Ammon's horn (tissue), 1 donor: ENCODE results near the gene RPL5.
A peak's percentile ranks its signal among the peaks of the same experiment; 100 is the strongest.

ENCODE experiments used
- DNase-seq: peaks from one replicate; pipeline ENCODE4 v3.0.0-alpha.2; 2016; ENCODE audit warnings: low spot score

The RPL5 gene

DNA sequence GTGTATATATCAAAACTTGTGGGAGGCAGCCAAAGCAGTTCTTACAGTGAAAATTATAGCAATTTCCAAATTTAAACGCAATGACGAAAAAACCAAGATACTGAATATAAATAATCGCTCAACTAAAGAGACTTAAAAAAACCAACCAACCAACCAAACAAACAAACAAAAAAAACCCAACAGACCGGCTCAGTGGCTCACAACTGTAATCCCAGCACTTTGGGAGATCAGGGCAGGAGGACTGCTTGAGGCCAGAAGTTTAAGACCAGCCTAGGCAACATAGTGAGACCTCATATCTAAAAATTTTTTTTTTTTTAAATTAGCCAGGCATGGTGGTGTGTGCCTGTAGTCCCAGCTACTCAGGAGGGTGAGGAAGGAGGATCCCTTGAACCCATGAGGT, 23.4 kb downstream of the RPL5 start:
- no peak for DNase-seq

DNA sequence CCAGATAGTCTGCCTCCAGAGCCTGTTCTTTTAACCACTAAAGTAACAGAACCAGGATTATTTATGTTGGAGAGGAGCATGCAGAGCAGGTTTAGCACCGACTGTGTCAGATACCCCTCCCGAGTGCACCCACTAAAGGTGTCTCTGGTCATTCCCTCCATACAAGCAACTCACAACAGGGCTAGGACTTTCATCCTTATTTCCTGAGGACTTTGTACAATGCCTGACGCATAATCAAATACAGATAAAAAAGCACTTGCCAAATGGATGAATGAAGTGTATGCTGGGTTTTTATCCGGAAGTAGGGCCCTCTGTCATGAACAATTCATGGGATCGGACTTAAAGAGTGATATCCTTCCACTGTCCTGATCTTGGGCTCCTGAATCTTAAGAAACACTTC, 26.0 kb downstream of the RPL5 start:
- no peak for DNase-seq

DNA sequence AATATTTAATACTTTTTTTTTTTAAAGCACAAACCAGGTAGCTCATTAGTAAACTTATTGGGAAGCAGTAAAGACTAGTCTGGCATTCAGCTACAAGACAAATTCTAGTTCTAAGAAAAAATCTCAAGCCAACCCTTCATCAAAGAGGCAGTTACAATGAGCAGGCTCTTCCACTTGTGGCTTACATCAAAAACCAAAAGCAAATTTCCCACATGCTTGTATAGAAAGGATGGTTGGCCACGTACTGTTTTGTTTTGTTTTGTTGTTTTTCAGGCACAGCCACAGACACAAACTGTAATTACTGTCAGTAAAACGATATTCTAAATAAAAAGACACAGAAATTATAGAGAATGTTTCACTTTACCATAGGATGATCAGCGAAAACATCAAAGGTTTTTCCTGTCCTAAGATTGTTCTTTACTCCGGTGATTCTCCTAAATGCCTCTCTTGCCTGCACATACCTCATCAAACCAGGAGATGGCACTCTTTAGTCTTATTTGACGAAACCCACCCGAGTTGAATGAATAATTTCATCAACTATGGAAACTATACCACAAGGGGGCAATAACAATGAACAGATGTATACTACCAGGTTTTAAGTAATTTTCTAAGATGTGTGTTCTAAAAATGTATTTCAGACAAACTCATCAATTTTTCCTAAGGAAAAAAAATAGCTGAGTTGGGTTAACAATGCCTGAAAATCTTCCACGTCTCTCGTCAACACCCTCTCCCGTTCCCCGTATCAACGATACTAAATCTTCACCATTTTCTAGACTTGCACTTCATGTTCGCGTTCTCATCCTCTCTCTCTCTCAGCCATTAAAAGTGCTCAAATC, 26.9 kb downstream of the RPL5 start:
- DNase-seq: peak; percentile 89

DNA sequence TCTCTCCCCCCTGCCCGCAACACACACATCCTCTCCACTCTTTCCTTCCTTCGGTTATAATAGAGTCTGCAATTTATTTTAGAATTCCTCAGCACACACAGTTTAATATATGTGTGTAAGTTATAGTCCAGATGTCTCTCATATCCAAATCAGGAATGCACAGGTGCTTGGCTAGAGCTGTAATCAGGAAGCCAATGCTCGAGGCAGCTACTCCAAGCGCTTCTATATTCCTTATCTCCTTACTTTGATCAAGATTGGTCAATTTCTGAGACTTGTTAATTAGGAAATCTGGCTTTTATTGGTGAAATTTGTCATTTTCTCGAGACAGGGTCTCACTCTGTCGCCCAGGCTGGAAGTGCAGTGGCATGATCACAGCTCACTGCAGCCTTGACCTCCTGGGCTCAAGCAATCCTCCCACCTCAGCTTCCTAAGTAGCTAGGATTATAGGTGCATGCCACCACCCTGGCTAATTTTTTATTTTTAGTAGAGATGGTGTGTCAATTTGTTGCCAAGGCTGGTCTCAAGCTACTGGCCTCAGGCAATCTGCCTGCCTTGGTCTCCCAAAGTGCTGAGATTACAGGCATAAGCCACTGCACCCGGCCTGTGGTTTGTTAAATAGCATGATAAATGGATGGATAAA, 27.7 kb downstream of the RPL5 start:
- DNase-seq: no peak

DNA sequence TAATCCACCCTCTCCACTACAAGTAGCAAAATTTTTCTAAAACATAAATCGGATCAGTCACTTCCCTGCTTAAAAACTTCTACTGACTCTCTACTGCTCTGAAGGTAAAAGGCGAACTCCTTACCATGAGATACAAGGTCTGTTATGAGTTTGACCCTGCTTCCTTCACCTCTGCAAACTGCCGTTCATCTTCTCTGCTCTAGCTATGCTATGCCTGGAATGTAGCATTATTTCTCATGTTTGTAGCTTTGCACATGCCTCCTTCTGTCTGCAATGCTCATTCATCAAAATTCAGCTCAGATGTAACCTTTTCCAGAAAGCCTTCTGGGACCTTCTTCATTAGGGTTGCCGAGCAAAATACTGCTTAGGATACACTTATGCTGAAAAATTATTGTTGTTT, 30.8 kb downstream of the RPL5 start:
- no peak for DNase-seq

DNA sequence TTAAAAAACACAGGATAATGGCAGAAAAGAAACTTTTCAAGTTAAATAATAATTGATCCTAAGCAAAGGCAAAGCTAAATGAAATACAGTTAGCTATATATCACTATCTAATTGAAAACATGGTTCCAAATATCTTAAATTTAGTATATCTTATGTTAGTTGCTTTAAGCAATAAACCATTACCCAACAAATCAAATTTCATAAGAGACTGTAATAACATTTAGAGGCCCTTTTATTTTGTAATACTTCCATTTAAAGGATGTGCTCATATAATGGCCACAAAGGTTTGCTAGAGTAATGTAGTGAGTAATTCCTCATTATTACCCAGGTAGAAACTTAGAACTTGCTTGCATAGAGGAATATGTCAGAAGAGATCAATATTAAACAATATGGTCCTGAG, 32.3 kb downstream of the RPL5 start:
- DNase-seq: no peak

DNA sequence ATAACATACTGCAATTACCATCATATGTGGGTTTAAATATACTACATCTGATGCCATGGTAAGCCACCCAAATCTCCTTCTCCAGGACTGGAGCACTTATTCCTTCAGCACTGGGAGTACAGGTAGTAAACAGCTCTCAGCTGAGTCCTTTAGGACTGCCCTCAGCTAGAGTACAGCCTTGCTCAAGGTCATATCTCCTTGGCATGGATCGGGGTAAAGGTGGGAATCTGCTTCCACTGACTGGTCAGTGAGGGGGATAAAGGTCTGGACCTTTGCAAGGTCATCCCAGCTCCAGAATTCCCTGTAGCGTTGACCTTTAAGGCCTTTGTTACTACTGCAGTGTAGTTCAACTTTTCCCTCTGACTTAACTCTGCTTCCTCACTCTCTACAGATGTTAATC, 38.8 kb downstream of the RPL5 start:
- DNase-seq: no peak

DNA sequence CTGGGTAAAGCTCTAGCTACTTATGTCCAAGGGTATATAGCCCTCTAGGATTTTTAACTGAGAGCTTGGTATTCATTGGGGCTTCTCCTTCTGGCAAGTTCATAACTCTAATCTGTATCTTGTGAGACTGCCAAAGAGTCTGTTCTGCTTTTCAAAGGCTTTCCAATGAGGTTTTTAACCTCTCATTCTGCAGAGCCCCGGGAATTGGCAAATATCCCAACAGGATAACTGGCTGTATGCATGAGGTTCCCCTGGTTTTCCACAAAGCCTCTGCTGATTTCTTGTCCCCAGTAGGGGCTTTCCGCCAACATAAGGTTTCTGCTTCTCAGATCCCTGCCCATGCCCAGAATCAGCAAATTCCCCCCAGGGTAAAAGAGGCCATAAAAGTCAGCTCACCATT, 40.9 kb downstream of the RPL5 start:
- DNase-seq: no peak

DNA sequence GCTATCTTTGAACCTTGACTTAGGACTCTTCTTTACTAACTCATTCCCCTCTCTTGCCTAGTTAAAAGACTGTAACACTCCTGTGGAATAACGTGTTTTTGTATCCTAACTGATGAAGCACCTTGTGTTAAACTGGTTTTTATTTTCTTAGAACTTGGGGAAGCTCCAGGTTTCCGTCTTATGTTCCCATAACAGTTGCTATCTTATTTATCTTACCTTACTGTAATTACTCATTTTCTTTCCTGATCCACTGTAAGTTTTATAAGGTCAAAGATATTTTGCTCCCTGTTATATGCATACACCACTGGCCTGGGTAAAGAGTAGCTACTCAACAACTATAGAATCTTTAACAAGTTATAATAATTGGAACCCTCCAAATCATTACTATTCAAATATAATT, 43.1 kb downstream of the RPL5 start:
- DNase-seq: no peak

DNA sequence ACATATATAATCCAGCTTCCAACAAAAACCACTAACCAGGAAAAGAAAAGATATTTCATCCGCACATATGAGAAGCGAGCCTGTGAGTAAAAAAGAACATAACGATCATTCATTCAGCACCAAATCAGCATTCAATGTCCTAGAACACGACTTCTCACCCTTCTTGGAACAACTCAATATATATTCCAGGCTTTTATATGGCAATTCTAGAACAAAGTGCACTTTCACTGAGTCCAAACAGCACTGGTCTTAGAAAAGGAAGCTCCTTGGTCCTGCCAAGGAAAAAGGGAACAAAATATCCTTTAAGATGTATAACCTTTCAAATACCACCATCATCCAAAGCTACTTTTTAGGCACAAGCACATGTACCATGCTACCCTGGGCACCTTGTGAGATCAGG, 44.5 kb downstream of the RPL5 start:
- DNase-seq: no peak

DNA sequence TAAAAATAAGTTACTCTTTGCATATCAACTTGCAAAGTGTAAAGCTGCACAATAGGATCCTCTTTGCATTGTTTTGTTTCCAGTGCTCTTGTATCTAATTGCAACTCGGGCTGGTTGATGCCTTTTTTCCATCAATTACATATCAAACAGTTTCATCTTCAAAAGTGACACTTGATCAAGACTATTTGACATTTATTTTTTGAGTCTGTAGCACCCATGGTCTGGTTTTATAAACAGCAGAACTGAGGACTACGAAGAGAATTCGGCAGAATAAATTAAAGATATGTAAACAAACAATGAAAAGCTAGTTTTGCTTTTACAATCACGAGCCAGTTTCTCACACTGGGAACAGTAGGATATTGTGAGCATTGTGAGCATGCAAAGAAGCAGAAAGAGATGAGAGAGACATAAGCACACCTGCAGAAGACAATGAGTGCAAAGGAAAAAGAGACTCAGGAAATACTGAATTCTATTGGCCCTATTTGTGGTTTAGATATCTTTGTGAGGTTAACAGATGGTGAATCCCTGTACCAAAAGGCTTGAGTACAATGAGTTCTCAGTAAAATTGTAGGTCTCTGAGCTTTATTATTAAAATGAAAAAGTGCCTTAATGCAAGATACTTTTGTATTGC, 45.4 kb downstream of the RPL5 start:
- DNase-seq: peak; percentile 70

DNA sequence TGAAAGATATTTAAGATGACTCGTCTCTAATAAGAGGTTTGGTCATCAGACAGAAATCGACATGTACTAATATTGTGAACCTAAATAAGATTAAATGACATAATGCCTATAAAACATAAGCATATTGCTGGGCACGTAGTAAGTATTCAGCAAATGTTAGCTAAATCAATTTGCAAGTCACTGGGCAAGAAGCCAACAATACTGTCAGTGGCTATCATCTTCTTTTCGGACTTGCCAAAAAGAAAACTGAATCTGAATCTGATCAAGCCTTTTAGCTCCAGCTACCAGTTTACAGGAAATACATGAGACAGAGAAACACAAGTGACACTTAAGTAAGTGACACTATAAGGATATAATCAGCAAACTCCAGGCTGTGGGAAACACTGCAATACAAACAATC, 46.0 kb downstream of the RPL5 start:
- DNase-seq: peak; percentile 61

DNA sequence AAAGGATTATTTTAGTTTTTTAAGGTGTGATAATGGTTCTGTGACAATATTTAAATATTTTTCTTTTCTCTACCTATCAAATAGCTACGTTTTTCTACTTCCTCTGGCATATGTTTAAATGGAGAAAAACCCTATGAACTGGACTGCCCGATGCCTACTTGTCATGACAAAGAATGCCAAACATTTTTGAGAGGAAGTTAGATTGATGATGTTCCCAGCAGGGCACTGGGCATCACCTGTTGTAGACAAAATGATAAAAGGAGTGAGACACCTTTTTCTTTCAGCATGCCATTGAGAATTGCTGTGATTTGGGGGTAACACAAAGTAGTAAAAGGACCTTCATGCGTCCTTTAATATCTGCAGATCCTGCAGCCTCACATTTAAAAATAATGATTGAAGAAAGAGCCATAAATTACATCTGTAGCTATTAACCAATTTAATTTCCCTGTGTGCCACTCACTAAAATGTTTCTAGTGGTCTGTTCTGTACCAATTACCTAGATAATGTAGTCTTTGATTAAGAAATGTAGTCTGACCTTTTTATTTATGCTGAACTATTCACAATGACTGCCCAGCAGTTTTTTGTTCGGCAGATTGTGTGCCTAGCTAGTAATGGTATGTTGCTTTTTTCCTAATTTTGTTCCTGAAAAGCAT, 47.6 kb downstream of the RPL5 start:
- no peak for DNase-seq

DNA sequence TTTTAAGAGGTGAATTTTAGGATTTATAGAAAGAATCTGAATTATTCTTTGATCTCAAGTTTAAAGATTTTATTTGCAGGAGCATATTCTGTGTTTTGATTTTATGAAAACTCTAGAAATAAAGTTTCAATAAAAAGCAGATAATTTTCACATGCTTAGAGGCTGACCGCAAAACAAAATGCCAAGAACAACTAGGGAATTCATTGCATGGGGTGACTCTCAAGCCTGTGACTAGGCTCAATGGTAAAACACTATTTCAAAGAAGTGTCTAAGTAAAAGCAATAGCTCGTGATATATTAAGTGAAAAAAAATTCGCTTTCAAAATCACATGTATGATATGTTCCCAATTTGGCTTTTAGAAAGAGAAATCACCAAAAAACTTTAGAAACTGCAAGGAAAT, 49.6 kb downstream of the RPL5 start:
- DNase-seq: no peak

DNA sequence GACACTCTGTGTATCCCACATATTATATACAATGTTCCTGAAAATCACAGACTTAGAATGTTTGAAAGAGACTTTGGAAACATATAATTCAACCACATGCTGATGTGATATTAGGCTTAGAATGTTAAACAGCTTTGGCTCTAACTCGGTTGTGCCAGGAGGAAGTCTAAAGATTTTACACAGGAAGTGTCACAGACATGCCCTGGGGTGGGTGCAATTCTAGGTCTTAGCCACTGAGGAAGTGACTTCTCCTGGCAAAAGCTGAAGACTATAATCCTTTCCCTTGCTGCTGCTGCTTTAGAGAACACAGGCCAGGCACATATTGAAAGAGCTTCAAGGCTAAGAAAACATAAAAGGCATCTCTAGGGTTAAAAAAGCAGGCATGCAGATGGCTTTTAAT, 51.0 kb downstream of the RPL5 start:
- DNase-seq: peak; percentile 38

DNA sequence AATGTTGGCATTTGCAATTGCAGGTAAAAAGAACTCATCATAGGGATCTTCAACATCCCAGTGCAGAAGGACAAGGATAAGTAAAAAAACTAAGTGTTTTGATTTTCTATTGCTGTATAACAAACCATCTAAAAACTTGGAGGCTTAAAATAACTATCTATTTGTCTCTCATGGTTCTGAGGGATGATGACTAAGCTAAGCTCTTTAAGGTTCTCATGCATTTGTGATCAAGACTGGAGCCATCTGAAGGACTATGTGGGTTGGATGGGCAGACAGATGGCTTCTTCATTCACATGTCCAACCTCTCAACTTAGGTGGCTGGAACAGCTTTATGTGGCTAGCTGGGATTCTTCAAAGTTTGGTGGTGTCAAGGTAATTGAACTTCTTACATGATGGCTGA, 51.5 kb downstream of the RPL5 start:
- no peak for DNase-seq

DNA sequence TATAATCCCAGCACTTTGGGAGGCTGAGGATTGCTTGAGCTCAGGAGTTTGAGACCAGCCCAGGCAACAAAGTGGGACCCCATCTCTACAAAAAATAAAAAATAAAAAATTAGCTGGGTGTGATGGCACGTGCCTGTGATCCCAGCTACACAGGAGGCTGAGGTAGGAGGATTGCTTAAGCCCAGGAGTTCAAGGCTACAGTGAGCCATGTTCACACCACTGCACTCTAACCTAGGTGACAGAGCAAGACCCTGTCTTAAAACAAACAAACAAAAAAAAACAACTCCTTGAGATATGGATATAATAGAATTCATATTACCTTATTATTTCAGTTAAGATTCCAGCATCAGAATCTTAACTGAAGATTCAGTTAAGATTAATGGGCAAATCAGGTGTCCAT, 52.4 kb downstream of the RPL5 start:
- DNase-seq: no peak

DNA sequence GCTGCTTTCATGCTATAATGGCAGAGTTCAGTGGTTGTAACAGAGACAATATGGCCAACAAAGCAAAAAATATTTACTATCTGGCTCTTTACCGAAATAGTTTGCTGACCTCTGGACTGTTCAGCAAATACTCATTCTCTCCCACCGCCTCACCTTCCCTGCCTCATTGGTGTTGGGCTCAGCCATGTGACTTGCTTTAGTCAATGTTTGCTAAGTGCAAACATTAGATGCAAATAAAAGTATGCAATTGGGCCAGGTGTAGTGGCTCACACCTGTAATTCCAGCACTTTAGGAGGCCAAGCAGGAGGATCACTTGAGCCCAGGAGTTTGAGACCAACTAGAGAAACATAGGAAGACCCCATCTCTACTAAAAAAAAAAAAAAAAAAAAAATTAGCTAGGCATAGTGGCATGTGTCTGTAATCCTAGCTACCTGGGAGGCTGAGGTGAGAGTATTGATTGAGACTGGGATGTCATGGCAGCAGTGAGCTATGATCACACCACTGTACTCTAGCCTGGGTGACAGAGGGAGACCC, 55.1 kb downstream of the RPL5 start:
- no peak for DNase-seq

DNA sequence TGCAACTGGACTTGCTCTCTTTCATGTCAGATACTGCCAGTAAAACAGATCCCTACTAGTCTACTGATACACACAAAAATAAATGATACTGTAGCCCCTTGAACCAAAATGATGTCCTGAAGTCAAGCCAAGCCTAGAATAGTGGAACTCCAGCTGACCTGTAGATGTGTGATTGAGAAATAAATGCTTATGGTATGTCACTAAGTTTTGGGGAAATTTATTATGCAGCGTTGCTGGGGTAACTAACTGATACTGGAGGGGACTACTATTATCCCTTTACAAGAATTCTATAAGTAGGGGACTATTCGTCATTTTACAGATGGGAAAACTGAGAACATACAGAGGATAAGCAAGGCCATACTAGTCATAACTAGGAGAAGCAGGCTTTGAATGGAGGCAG, 55.6 kb downstream of the RPL5 start:
- DNase-seq: no peak
